Measurements from ENCODE around the gene COX6A1.

- no peak for TF ChIP-seq ARNTL (CRISPR knock-in tag; IDR thresholded peaks at IDR 0.05; ENCODE audit: borderline replicate concordance, low read depth)
- TF ChIP-seq, protein P1, sequence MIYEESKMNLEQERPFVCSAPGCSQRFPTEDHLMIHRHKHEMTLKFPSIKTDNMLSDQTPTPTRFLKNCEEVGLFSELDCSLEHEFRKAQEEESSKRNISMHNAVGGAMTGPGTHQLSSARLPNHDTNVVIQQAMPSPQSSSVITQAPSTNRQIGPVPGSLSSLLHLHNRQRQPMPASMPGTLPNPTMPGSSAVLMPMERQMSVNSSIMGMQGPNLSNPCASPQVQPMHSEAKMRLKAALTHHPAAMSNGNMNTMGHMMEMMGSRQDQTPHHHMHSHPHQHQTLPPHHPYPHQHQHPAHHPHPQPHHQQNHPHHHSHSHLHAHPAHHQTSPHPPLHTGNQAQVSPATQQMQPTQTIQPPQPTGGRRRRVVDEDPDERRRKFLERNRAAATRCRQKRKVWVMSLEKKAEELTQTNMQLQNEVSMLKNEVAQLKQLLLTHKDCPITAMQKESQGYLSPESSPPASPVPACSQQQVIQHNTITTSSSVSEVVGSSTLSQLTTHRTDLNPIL (CRISPR knock-in tag; IDR thresholded peaks at IDR 0.05; ENCODE audit: low read depth), result no peak
- no peak for TF ChIP-seq ESRRG (CRISPR knock-in tag; IDR thresholded peaks at IDR 0.05)
- no peak for TF ChIP-seq ZFP30 (CRISPR knock-in tag; IDR thresholded peaks at IDR 0.05)
Observed at GRCh38 chr12:120412421-120412820, 25.5 kb upstream of the COX6A1 start.
